Putamen (tissue), 1 donor: Measurements from ENCODE around the gene PNPLA6.
"Not testable (repeated sequence)": the region's sequence is repeated elsewhere in the genome, so short reads cannot be mapped to it uniquely, and the experiment has no call there.

Experiments
- DNase-seq: peaks from one replicate; pipeline ENCODE4 v3.0.0-alpha.2; 2016; ENCODE audit warnings: low spot score

Gene PNPLA6

GRCh38 chr19:7554990-7555864 lies 19.7 kb downstream of the PNPLA6 start:
- DNase-seq, result no peak

DNA sequence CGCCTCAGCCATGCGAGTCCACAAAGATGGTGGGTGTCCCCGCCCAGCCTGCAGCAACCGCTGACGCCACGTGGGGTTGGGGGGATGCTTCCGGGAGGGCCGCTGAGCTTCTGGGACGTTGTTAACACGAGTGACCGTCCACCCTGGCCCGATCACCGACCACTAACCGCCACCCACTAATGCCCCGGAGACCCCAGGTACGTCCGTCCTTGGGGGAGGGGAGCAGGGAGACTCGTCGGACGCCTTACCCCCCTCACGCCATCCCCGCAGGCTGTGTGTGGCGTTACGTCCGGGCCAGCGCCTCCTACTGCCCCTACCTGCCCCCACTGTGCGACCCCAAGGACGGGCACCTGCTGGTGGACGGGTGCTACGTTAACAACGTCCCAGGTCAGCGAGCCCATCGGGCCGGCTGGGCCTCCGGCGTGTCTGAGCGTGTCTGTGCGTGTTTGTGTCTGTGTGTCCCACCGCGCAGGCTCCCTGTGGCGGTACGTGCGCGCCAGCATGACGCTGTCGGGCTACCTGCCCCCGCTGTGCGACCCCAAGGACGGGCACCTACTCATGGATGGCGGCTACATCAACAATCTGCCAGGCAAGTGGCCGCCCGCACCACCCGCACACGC lies 21.3 kb downstream of the PNPLA6 start:
- no peak for DNase-seq

DNA sequence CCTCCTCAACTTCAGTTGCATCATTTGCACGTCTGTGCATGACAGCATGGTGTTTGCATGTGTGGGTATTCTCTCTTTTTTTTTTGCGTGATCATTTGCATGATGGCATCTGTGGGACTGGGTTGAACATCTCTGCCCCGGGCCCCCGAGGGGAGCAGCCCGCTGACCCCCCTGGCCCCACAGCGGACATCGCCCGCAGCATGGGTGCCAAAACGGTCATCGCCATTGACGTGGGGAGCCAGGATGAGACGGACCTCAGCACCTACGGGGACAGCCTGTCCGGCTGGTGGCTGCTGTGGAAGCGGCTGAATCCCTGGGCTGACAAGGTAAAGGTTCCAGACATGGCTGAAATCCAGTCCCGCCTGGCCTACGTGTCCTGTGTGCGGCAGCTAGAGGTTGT lies 23.1 kb downstream of the PNPLA6 start:
- no peak for DNase-seq

DNA sequence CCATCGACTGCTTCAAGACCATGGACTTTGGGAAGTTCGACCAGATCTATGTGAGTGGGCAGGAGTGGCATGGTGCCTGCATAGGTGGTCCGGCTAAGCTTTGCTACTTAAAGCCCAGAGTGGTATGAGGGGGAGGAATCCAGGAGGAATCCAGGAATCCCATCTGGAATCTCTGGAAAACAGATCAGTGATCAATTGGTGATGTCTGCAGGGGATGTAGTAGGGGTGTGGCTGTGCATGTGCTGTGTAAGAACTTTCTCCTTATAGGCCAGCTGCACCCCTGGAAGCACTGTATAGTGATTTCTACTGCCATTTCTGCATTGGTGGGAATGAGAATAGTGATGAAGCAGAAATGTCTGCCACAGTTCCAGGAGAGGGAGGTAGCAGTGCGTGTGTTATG lies 23.6 kb downstream of the PNPLA6 start:
- DNase-seq, result no peak

- no peak for DNase-seq
These were observed 24.7 kb downstream of the PNPLA6 start for GRCh38 chr19:7560255-7560654.

- no peak for DNase-seq
These were observed 25.8 kb downstream of the PNPLA6 start for GRCh38 chr19:7561325-7561724.

- DNase-seq, result no peak
These were observed 27.3 kb downstream of the PNPLA6 start for GRCh38 chr19:7562646-7563393.

GRCh38 chr19:7564866-7565265 lies 29.3 kb downstream of the PNPLA6 start:
- DNase-seq, result no peak

GRCh38 chr19:7565332-7565731 lies 29.8 kb downstream of the PNPLA6 start:
- DNase-seq, result no peak

DNA sequence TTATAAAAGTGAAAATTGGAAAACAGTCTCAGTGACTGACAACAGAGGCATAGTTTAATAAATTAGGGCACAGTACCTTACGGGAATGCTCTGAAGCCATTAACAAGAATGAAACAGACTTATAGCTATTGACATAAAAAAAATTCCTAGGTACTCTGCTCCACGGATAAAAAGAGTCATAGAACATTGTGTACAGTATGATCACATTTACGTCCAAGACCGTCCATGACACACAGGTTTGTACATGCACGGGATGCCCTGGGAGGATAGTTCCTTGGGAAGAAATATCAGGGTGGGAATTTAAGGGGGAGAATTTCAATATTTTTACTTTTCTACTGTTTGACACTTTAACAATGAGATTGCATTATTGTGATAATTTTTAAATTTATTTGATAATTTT lies 35.2 kb downstream of the PNPLA6 start:
- DNase-seq, result no peak

DNA sequence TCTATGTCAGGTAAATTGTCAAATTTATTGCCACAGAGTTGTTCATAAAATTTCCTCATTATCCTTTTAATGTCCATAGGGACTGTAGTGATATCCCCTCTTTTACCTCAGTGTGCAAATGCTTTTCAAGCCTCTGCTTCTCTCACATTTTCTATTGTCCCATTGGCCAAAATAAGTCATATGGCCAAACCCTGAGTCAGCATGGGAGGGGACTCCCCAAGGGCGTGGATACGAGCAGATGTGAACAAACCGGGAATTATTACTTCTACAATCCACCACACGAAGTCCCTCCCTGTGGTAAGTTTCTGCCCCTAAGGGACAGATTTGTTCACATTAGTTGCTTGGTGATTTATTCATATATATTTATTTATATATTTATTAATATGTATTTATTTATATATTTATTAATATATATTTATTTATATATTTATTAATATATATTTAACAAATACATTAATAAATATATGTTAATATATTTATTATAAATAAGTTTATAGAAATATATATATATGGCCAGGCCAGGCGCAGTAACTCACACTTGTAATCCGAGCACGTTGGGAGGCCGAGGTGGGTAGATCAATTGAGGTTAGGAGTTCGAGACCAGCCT lies 40.0 kb downstream of the PNPLA6 start:
- no peak for DNase-seq

- DNase-seq, result not testable (repeated sequence)
These were observed 41.9 kb downstream of the PNPLA6 start for GRCh38 chr19:7577422-7577821.

- no peak for DNase-seq
These were observed 42.6 kb downstream of the PNPLA6 start for GRCh38 chr19:7578127-7578526.

DNA sequence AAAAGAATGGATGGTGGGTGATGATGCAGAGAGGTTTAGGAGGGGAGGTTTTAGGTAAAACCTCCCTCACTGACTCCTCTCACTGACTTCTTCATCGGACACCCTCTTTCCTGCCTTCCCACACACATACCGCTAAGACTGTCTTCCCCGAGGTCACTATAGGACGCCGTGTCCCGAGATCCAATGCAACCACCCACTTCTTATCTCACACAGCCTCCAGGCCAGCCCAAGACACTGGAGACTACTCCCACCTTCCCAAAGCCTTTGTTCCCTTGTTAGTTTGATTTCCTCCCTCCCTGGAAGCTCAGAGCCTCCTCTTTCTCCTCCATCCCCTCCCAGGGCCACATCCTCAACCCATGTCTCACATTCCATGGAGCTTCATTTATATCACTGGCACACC lies 43.7 kb downstream of the PNPLA6 start:
- DNase-seq, result no peak

DNA sequence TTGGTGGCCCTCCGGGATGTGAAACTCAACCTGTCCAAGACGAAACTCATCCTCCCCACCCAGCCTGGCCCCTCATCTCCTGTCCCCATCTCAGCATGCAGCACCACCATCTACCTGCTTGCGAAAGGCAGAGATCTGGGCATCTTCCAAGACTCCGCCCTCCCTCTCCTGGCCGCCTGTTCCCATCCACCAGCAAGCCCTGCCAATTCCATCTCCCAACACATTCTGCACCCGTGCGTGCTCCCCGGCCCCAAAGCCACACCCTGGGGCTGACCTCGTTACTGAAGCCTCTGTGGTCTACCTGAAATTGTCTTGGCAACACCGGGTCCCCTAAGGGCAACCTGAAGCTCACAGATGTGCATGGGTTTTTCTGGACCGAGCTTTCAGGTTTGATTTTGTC lies 46.9 kb downstream of the PNPLA6 start:
- DNase-seq, result no peak

- DNase-seq, result no peak
These were observed 54.3 kb downstream of the PNPLA6 start for GRCh38 chr19:7589822-7590221.

DNA sequence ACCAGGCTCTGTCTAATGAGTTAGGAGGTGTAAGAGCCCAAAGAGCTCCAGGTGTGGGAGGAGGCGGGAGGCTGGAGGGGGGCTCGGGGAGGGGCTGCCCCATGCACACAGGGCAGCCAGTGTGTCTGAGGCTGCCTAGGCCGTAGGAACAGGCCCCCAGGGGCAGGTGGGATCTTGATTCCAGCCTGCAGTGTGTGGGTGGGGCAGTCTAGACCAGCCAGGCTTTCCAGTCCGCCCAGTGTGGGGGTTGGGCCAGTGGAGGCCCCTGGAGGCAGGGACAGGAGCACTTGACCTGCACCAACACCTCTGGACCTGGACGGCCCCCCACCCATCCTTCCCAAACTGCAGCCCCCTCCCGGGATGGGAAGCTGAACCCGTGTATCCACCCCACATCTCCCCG lies 54.7 kb downstream of the PNPLA6 start:
- no peak for DNase-seq

DNA sequence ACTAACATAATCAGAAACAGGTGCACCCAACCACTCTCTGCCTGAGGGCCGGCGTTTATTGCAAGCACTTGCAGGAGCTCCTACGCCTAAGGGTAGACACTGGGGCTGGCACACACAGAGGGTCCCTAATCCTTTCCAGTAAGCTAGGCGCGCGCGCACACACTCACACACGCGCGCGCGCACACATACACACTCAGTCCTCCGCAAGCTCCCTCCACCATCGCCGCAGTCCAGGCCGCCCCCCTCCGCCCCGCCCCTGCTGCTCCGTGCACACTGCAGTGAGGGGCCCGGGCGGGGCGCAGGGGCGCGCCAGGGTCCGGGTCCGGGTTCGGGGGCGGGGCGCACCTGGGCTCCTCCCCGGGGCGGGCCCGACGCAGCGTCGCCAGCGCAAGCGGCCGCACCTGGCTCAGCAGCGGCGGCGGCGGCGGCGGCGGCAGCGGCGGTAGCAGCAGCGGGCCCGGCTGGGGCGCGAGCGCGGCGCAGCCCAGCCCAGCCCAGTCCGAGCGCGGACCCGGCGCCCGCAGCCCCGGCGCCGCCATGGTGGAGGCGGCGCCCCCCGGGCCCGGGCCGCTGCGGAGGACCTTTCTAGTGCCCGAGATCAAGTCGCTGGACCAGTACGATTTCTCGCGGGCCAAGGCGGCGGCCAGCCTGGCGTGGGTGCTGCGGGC lies 60.1 kb downstream of the PNPLA6 start, which contains the start of gene CAMSAP3:
Gene CAMSAP3, plus strand, starts transcription at position 398 of the 668 bp plus-strand sequence. Its CDS starts 140 bp downstream, at position 538.
- no peak for DNase-seq

- DNase-seq, result no peak
These were observed 60.9 kb downstream of the PNPLA6 start for GRCh38 chr19:7596211-7596937.

DNA sequence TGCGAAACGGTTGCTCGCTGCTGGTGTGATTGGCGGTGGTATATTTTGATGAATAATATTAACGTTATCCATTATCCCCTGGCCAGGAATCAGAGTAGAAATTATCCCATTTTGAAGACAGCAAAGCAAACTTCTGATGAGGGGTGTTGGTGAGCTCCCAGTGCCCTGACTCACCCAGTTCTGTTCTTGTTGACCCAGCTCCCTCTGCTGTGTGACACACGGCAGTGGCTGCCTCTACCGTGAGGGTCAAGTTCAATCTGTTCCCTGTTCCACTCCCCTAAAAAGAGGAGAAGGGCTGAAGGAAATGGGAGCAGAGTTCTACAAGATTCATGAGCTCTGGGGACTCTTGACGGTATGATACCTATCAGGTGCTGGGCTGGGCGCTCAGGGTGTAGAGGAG lies 62.2 kb downstream of the PNPLA6 start:
- no peak for DNase-seq

- DNase-seq, result no peak
These were observed 62.7 kb downstream of the PNPLA6 start for GRCh38 chr19:7598180-7598579.
